GM23248 (cell line): ENCODE data around the gene TJAP1. TPM values are rescaled to one million over a fixed set of nuclear protein-coding genes. Genes with fewer than 3 reads are reported as not detected.

Experiments
- DNase-seq: peaks from one replicate; pipeline ENCODE4 v3.0.0-alpha.2; 2015
- H2AFZ ChIP-seq: fragments of 200-600 bp; sonication (generic); 2 replicates; pipeline ENCODE4 v1.6.1; 2016; ENCODE audit warnings: antibody characterized with exemption
- H3F3A ChIP-seq: fragments of 200-600 bp; sonication (generic); 2 replicates; pipeline ENCODE4 v1.6.1; 2016; ENCODE audit warnings: mild to moderate bottlenecking, antibody characterized with exemption, mixed run types; ENCODE audit not compliant: insufficient read depth
- H3K27ac ChIP-seq: fragments of 200-600 bp; sonication (generic); 2 replicates; pipeline ENCODE4 v1.5.1; 2016; ENCODE audit warnings: mild to moderate bottlenecking
- H3K27me3 ChIP-seq: fragments of 200-600 bp; sonication (generic); replicated peaks from 2 replicates; pipeline ENCODE4 v1.6.1; 2016; ENCODE audit warnings: mild to moderate bottlenecking; ENCODE audit not compliant: insufficient read depth
- H3K36me3 ChIP-seq: fragments of 200-600 bp; sonication (generic); 2 replicates; pipeline ENCODE4 v1.6.1; 2016; ENCODE audit warnings: low read depth, mild to moderate bottlenecking
- H3K4me1 ChIP-seq: fragments of 200-600 bp; sonication (generic); 2 replicates; pipeline ENCODE4 v1.6.1; 2016; ENCODE audit warnings: mild to moderate bottlenecking; ENCODE audit not compliant: insufficient read depth
- H3K4me2 ChIP-seq: fragments of 200-600 bp; sonication (generic); one replicate; pipeline ENCODE4 v1.6.1; 2016; ENCODE audit warnings: mild to moderate bottlenecking; ENCODE audit not compliant: unreplicated experiment
- H3K4me3 ChIP-seq: fragments of 200-600 bp; sonication (generic); 2 replicates; pipeline ENCODE4 v1.5.1; 2016; ENCODE audit warnings: mild to moderate bottlenecking
- H3K79me2 ChIP-seq: fragments of 200-600 bp; sonication (generic); 2 replicates; pipeline ENCODE4 v1.6.1; 2016; ENCODE audit warnings: mild to moderate bottlenecking; ENCODE audit not compliant: insufficient read depth
- H3K9ac ChIP-seq: fragments of 200-600 bp; sonication (generic); 2 replicates; pipeline ENCODE4 v1.6.1; 2016; ENCODE audit warnings: mild to moderate bottlenecking
- H3K9me2 ChIP-seq: fragments of 200-600 bp; sonication (generic); 2 replicates; pipeline ENCODE4 v1.6.1; 2016; ENCODE audit warnings: mixed run types, mild to moderate bottlenecking, moderate library complexity; ENCODE audit not compliant: insufficient read depth
- H3K9me3 ChIP-seq: fragments of 200-600 bp; sonication (generic); one replicate; pipeline ENCODE4 v1.6.1; 2017; ENCODE audit warnings: low read depth
- H4K20me1 ChIP-seq: fragments of 200-600 bp; sonication (generic); 2 replicates; pipeline ENCODE4 v1.6.0; 2016; ENCODE audit not compliant: insufficient read depth
- EZH2 ChIP-seq: fragments of 200-600 bp; sonication (generic); IDR thresholded peaks from 2 replicates; pipeline ENCODE4 v1.6.1; 2018; ENCODE audit warnings: antibody characterized with exemption, mild to moderate bottlenecking; ENCODE audit not compliant: insufficient read depth, poor library complexity, severe bottlenecking
- EZH2phosphoT487 ChIP-seq: fragments of 200-600 bp; sonication (generic); IDR thresholded peaks from 2 replicates; pipeline ENCODE4 v1.6.1; 2018; ENCODE audit warnings: antibody characterized with exemption, moderate library complexity, mild to moderate bottlenecking, low read depth; ENCODE audit not compliant: insufficient read depth
- WGBS, 2 experiments: methylation state at CpG; one replicate each; pipeline ENCODE4 v1.1.6; 2015 to 2017; ENCODE audit warnings: low lambda C conversion rate in 2 of 2, low coverage in 1 of 2; ENCODE audit errors: missing lambda C conversion rate in 2 of 2; 5-methylcytosine and 5-hydroxymethylcytosine counted together
- in situ Hi-C: fragments of 300-500 bp; cut with MboI; formaldehyde crosslinking; loops from 2 replicates; pipeline ENCODE4 v1.15.0; 2020
- polyA plus RNA-seq: library from polyadenylated mRNA; unstranded; fragments of >200 nt; fragmentation: Nextera tagmentation; extraction: Ambion mirVana; gene quantifications from 2 replicates; pipeline ENCODE4 v1.2.1, GENCODE V29; 2016
- total RNA-seq: library from RNA; depleted of rRNA; stranded (reverse); fragments of >200 nt; shearing (Covaris generic); gene quantifications from 2 replicates; pipeline ENCODE4 v1.2.3, GENCODE V29; 2014

Gene TJAP1
- total and polyA plus RNA-seq, 2 experiments from 2014 or later = 16.0 to 32.9 TPM

DNA sequence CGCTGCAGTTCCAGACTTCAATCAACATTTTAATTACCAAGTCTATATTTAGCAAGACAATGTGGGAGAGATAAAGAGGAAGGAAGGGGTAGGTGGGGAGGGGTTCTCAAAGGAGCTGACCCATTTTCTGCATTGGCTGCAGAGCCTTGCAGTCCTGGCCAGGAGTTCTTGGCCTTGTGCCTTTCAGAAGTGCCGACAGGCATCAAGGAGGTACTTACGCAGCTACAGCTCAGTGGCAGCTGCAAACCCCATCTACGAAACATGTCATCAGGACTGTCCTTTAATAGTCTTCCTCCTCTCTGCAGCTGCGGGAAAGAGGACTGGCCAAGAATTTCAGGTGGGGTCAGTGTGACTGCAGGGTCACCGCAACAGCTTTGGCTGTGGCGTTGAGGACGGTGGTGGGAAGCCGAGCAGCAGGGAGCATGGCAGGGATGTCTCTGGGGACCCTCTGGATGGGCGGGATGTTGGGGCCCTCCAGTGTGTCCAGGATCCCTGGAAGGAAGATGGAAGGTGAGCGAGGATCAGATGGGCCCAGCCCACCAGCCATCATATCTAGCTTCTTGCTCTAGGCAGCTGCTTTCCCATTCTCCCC, 34.5 kb downstream of the TJAP1 start:
- Histone ChIP-seq H3K9me3 (no peaks in the 10 kb centered on the region), H3K27ac (no peak overlapping the region), H3K4me3 (no peak overlapping the region), H3K4me1 (peaks cover 11% of the 10 kb centered on the region), H3K9ac (no peak overlapping the region), H3K79me2 (peaks cover 40% of the 10 kb centered on the region), H3K36me3 (no peaks in the 10 kb centered on the region; the same call in 1 of the 2 replicates), H3K9me2 (no peaks in the 10 kb centered on the region), H3K27me3 (no peaks in the 10 kb centered on the region), H3F3A (peaks cover 8% of the 10 kb centered on the region; the same call in 1 of the 2 replicates), H4K20me1 (no peaks in the 10 kb centered on the region), H3K4me2 (no peak overlapping the region), H2AFZ (no peak overlapping the region)
- in situ Hi-C loops = no loop called here
- TF ChIP-seq EZH2phosphoT487 (no peak), EZH2 (no peak)
- no peak for DNase-seq
- 91 to 93% methylated on average over 10 to 11 of the region's 11 CpGs for WGBS, 2 experiments

DNA sequence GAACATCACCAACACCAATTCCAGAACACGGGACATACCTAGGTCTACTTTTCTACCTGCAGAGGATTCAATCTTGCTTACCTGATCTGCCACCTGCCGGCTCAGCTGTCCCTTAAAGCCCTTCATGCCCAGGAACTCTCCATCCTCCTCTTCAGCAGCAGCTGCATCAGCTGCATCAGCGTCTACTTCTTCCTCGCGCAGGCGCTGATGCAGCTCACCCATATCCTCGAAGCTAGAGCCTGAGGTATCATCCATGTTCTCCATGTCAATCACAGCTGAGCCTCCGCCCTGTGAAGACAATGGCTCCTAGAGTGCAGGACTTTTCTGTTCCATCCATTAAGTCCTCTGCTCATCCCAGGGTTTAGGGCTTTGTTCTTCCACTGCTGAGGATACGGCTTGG, 38.4 kb downstream of the TJAP1 start:
- Histone ChIP-seq H3K79me2 (peaks cover 74% of the 10 kb centered on the region), H3K36me3 (peaks cover 18% of the 10 kb centered on the region)

GRCh38 chr6:43516367-43516696, 39.0 kb downstream of the TJAP1 start:
- Histone ChIP-seq H3K4me3 (peak overlapping the region; percentile 99), H3K9me3 (no peaks in the 10 kb centered on the region), H2AFZ (peak overlapping the region; percentile 91), H3K27ac (peak overlapping the region; percentile 73), H3K4me2 (peak overlapping the region; percentile 72), H3K9ac (peak overlapping the region; percentile 95), H3K9me2 (no peaks in the 10 kb centered on the region), H3K36me3 (peaks cover 23% of the 10 kb centered on the region), H3K4me1 (peaks cover 21% of the 10 kb centered on the region), H3K79me2 (peaks cover 74% of the 10 kb centered on the region), H4K20me1 (no peaks in the 10 kb centered on the region), H3F3A (peaks cover 23% of the 10 kb centered on the region), H3K27me3 (no peaks in the 10 kb centered on the region)
- in situ Hi-C loops = no loop called here
- 1 to 2% methylated on average over 10 of the region's 10 CpGs for WGBS, 2 experiments
- DNase-seq = no peak
- TF ChIP-seq EZH2phosphoT487 = no peak
- no peak for TF ChIP-seq EZH2

More for the DNA sequence above, 38.4 kb downstream of the TJAP1 start:
- Histone ChIP-seq H4K20me1 (no peaks in the 10 kb centered on the region), H3K4me2 (peak overlapping the region; percentile 72), H3K4me3 (peak overlapping the region; percentile 99), H3K9me2 (no peaks in the 10 kb centered on the region), H3F3A (peaks cover 22% of the 10 kb centered on the region), H2AFZ (0 out of 2 replicates have a peak overlapping the region, but pooled peaks have one; percentile 91), H3K9ac (peak overlapping the region; percentile 95), H3K27me3 (no peaks in the 10 kb centered on the region), H3K9me3 (no peaks in the 10 kb centered on the region), H3K27ac (peak overlapping the region; percentile 73; the same call in 1 of the 2 replicates), H3K4me1 (peaks cover 21% of the 10 kb centered on the region)
- in situ Hi-C loops = no loop called here
- no peak for DNase-seq
- TF ChIP-seq EZH2phosphoT487 (no peak), EZH2 (no peak)
- WGBS, 2 experiments = 52 to 62% methylated on average over 9 of the region's 9 CpGs

DNA sequence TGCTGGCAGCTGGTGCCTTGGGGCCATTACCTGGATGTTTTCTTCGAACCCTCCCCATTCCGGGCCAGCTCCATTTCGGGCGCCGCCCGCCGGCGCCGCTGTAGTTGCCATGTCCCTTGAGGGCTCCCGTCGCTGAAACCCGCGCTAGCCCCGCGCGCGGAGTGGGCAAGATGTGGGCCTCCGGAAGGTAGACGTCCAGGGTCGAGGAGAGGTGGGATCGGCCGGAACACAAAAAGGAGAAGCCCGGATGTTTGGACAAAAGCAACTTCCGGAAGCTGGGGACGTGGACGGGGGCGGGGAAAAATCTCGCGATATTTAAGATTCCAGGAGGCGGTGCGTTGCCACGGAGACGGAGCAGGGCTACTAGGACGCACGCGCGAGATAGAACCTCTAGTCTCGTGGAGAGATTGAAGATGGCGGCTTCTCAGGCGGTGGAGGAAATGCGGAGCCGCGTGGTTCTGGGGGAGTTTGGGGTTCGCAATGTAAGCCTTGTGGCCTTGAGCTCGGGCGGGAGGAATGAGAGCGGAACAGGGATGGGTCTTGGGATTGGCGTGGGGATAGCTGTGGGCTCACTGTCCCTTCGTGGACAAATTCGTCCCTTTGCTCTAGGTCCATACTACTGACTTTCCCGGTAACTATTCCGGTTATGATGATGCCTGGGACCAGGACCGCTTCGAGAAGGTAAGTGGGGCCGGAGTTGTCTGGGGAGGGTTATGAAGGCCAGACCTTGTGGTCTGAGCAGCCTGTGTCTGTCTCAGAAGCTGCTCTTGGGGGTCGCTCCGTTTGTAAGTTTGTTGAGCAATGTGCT, 39.5 kb downstream of the TJAP1 start, which contains the start of the genes POLR1C and YIPF3:
POLR1C (plus strand) TSS at position 393 of the 808 bp plus-strand sequence; CDS start at position 414, 21 bp downstream.
YIPF3 (minus strand) TSS at position 230 of the 808 bp plus-strand sequence; CDS start at position 111, 119 bp downstream.
- H3K9ac ChIP-seq = peak within 1 kb of the TSS; percentile 95
- no peaks in the 10 kb centered on the region for H3K9me3 ChIP-seq
- peak; percentile 100 for DNase-seq
- H3F3A ChIP-seq = peaks cover 23% of the 10 kb centered on the region
- in situ Hi-C loops = no loop called here
- WGBS, 2 experiments = 0 to 1% methylated on average over 56 to 57 of the region's 57 CpGs
- H4K20me1 ChIP-seq = no peaks in the 10 kb centered on the region
- no peak for TF ChIP-seq EZH2phosphoT487
- no peak for TF ChIP-seq EZH2
- H2AFZ ChIP-seq = peak within 1 kb of the TSS; percentile 91
- H3K36me3 ChIP-seq = peaks cover 28% of the 10 kb centered on the region
- peak within 1 kb of the TSS; percentile 99 for H3K4me2 ChIP-seq
- H3K27me3 ChIP-seq = no peaks in the 10 kb centered on the region
- H3K79me2 ChIP-seq = peaks cover 74% of the 10 kb centered on the region
- H3K27ac ChIP-seq = peak within 1 kb of the TSS; percentile 73
- peaks cover 21% of the 10 kb centered on the region for H3K4me1 ChIP-seq
- H3K9me2 ChIP-seq = no peaks in the 10 kb centered on the region
- peak within 1 kb of the TSS; percentile 99 for H3K4me3 ChIP-seq
